Trophoblast cell (in vitro differentiated cells and primary cell): Measurements from ENCODE around the gene WIF1.

Experiments used
- DNase-seq, 2 donors: peaks; one replicate each; pipeline ENCODE4 v3.0.0-alpha.2; 2016
- H2AFZ ChIP-seq: 2 replicates; pipeline ENCODE4 v1.6.1; 2013; ENCODE audit warnings: low read length, moderate library complexity, mild to moderate bottlenecking; ENCODE audit not compliant: insufficient read depth, poor library complexity
- H2AK5ac ChIP-seq: 2 replicates; pipeline ENCODE4 v1.6.1; 2013; ENCODE audit warnings: mild to moderate bottlenecking, low read length
- H2BK120ac ChIP-seq: 2 replicates; pipeline ENCODE4 v1.6.1; 2013; ENCODE audit warnings: low read length, mild to moderate bottlenecking, moderate library complexity; ENCODE audit not compliant: insufficient read depth, poor library complexity
- H2BK12ac ChIP-seq: 2 replicates; pipeline ENCODE4 v1.6.1; 2013; ENCODE audit warnings: mild to moderate bottlenecking, low read length, moderate library complexity
- H2BK5ac ChIP-seq: 2 replicates; pipeline ENCODE4 v1.6.1; 2013; ENCODE audit warnings: low read length, low read depth, moderate library complexity, mild to moderate bottlenecking; ENCODE audit not compliant: poor library complexity
- H3K14ac ChIP-seq: 2 replicates; pipeline ENCODE4 v1.6.1; 2013; ENCODE audit warnings: mild to moderate bottlenecking, low read length
- H3K18ac ChIP-seq: 2 replicates; pipeline ENCODE4 v1.6.1; 2013; ENCODE audit warnings: mild to moderate bottlenecking, low read length
- H3K23ac ChIP-seq: 2 replicates; pipeline ENCODE4 v1.6.1; 2013; ENCODE audit warnings: low read length
- H3K27ac ChIP-seq: 2 replicates; pipeline ENCODE4 v1.5.1; 2013; ENCODE audit warnings: low read depth, mild to moderate bottlenecking, inconsistent platforms, low read length, moderate library complexity
- H3K27me3 ChIP-seq: 2 replicates; pipeline ENCODE4 v1.6.1; 2013; ENCODE audit warnings: inconsistent platforms, mild to moderate bottlenecking, low read length, moderate library complexity; ENCODE audit not compliant: insufficient read depth
- H3K36me3 ChIP-seq, 2 experiments: 1 replicate in 1 of 2; 2 replicates in 1 of 2; pipeline ENCODE4 v1.6.1; 2013; ENCODE audit warnings: low read length in 2 of 2, mild to moderate bottlenecking in 2 of 2, moderate library complexity in 1 of 2; ENCODE audit not compliant: insufficient read depth in 2 of 2, control insufficient read depth in 1 of 2
- H3K4ac ChIP-seq: 2 replicates; pipeline ENCODE4 v1.6.1; 2013; ENCODE audit warnings: low read depth, mild to moderate bottlenecking, low read length, moderate library complexity
- H3K4me1 ChIP-seq, 2 experiments: 1 replicate in 1 of 2; 2 replicates in 1 of 2; pipeline ENCODE4 v1.6.1; 2013; ENCODE audit warnings: low read length in 2 of 2, mild to moderate bottlenecking in 2 of 2, moderate library complexity in 1 of 2; ENCODE audit not compliant: insufficient read depth in 2 of 2, control insufficient read depth in 1 of 2
- H3K4me2 ChIP-seq: 2 replicates; pipeline ENCODE4 v1.6.1; 2013; ENCODE audit warnings: inconsistent platforms, mild to moderate bottlenecking, low read length, moderate library complexity
- H3K4me3 ChIP-seq: 2 replicates; pipeline ENCODE4 v1.5.1; 2013; ENCODE audit warnings: mild to moderate bottlenecking, low read depth, low read length, inconsistent platforms
- H3K79me1 ChIP-seq: one replicate; pipeline ENCODE4 v1.6.1; 2013; ENCODE audit warnings: low read length
- H3K79me2 ChIP-seq: 2 replicates; pipeline ENCODE4 v1.6.1; 2013; ENCODE audit warnings: low read length, mild to moderate bottlenecking; ENCODE audit not compliant: control insufficient read depth, insufficient read depth, poor library complexity
- H3K9ac ChIP-seq: 2 replicates; pipeline ENCODE4 v1.6.1; 2013; ENCODE audit warnings: mild to moderate bottlenecking, low read length
- H3K9me3 ChIP-seq: 2 replicates; pipeline ENCODE4 v1.6.1; 2013; ENCODE audit warnings: low read depth, mild to moderate bottlenecking, control low read depth, inconsistent platforms, low read length; ENCODE audit not compliant: insufficient read depth
- H4K12ac ChIP-seq: 2 replicates; pipeline ENCODE4 v1.6.1; 2013; ENCODE audit warnings: low read depth, mild to moderate bottlenecking, low read length, moderate library complexity
- H4K8ac ChIP-seq: 2 replicates; pipeline ENCODE4 v1.6.1; 2013; ENCODE audit warnings: low read depth, mild to moderate bottlenecking, low read length, moderate library complexity
- H4K91ac ChIP-seq: one replicate; pipeline ENCODE4 v1.6.1; 2013; ENCODE audit warnings: low read depth, mild to moderate bottlenecking, low read length, moderate library complexity
- WGBS: extraction: QIAGEN DNeasy Blood & Tissue Kit; methylation state at CpG from one replicate; pipeline ENCODE4 v1.1.7; 2013; ENCODE audit warnings: missing lambda C conversion rate; ENCODE audit not compliant: insufficient read length, insufficient coverage; ENCODE audit errors: extremely low coverage; 5-methylcytosine and 5-hydroxymethylcytosine counted together

WIF1 gene

DNA sequence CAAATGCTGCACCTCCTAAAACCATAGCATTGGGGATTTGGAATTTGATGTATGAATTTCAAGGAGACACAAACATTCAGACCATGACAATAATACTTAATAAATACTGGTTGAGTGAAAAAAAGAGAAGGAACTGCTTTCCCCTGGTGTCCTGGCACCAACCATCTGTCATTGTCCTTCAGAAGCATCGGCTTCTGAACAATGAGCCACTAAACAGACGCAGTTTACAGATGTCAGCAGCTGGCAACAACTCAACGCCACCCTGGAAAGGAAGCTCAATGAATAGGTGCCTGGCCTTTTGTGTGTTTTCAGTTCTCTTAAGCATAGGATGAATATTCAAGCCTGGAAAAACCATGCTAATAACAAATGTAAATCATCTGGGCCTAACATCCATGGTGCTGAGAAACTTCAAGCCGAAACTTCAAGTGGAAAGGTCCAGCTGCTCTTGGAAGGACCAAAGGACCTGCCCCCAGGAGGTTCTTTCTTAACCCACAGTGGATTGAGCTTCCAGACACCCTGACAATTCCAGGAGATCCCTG, 101.3 kb downstream of the WIF1 start:
- Histone ChIP-seq H2BK5ac (no peak overlapping the region), H3K4ac (no peak overlapping the region), H3K27ac (no peak overlapping the region), H3K14ac (no peak overlapping the region), H3K4me2 (no peak overlapping the region), H3K36me3 (no peaks in the 10 kb centered on the region), H4K91ac (no peak overlapping the region), H2AK5ac (no peak overlapping the region), H3K79me1 (no peaks in the 10 kb centered on the region), H3K23ac (no peak overlapping the region), H3K9me3 (peaks cover 3% of the 10 kb centered on the region), H2BK120ac (no peak overlapping the region), H3K4me3 (no peak overlapping the region), H2BK12ac (no peak overlapping the region), H4K12ac (no peak overlapping the region), H3K4me1 (no peaks in the 10 kb centered on the region), H3K9ac (no peak overlapping the region), H3K79me2 (no peaks in the 10 kb centered on the region), H4K8ac (no peak overlapping the region), H3K27me3 (no peaks in the 10 kb centered on the region), H2AFZ (no peak overlapping the region), H3K18ac (no peak overlapping the region)
- DNase-seq: no peak
- WGBS: no CpG with 5 or more reads among the region's 4 CpGs

- Histone ChIP-seq H3K79me1 (no peaks in the 10 kb centered on the region), H4K8ac (no peak overlapping the region)
Measured at GRCh38 chr12:65016881-65017650, 104.0 kb downstream of the WIF1 start.

DNA sequence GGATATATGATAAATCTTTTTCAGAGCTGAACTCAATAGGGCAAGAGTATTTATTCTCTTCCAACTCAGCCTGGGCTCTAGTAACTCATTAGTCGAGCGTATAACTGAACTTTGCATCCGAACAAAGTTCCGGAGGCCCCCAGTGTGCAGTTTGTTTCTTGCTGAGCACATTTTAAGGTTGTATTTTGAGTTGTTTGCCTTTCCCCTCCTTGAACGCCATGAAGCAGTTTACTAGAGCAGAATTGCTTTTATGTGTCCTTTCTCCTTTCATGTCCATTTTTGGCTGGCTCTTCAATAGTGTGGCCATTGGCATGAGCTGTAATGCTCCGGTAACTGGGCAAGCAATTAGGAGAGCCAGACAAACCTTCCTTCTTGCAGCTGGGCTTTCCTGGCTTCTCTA, 105.3 kb downstream of the WIF1 start:
- Histone ChIP-seq H3K79me1 (no peaks in the 10 kb centered on the region), H3K23ac (no peak overlapping the region), H4K12ac (no peak overlapping the region), H4K8ac (no peak overlapping the region), H2AFZ (no peak overlapping the region), H2BK12ac (no peak overlapping the region), H3K14ac (no peak overlapping the region), H2BK5ac (no peak overlapping the region), H2AK5ac (no peak overlapping the region), H3K4me1 (no peaks in the 10 kb centered on the region), H4K91ac (no peak overlapping the region), H3K4ac (no peak overlapping the region), H3K4me2 (no peak overlapping the region), H3K27ac (no peak overlapping the region), H3K27me3 (no peaks in the 10 kb centered on the region), H3K18ac (no peak overlapping the region), H3K36me3 (no peaks in the 10 kb centered on the region), H3K79me2 (no peaks in the 10 kb centered on the region), H3K9ac (no peak overlapping the region), H3K9me3 (no peaks in the 10 kb centered on the region), H2BK120ac (no peak overlapping the region), H3K4me3 (no peak overlapping the region)
- no CpG with 5 or more reads among the region's 6 CpGs for WGBS
- no peak for DNase-seq

More at GRCh38 chr12:65016881-65017650, 104.0 kb downstream of the WIF1 start:
- no peaks in the 10 kb centered on the region for H3K27me3 ChIP-seq
- H3K79me2 ChIP-seq: no peaks in the 10 kb centered on the region
- no peak overlapping the region for H2BK12ac ChIP-seq
- H4K12ac ChIP-seq: no peak overlapping the region
- H3K14ac ChIP-seq: no peak overlapping the region
- H3K4me2 ChIP-seq: no peak overlapping the region
- H3K9ac ChIP-seq: no peak overlapping the region
- H3K9me3 ChIP-seq: peaks cover 3% of the 10 kb centered on the region
- H2AK5ac ChIP-seq: no peak overlapping the region
- no peaks in the 10 kb centered on the region for H3K4me1 ChIP-seq
- H3K36me3 ChIP-seq: no peaks in the 10 kb centered on the region
- no peak overlapping the region for H3K27ac ChIP-seq
- H2BK120ac ChIP-seq: no peak overlapping the region
- no peak overlapping the region for H3K4ac ChIP-seq
- no peak for DNase-seq
- no peak overlapping the region for H2AFZ ChIP-seq
- no peak overlapping the region for H4K91ac ChIP-seq
- H3K4me3 ChIP-seq: no peak overlapping the region
- no peak overlapping the region for H3K18ac ChIP-seq
- H2BK5ac ChIP-seq: no peak overlapping the region
- peak overlapping the region; percentile 91 for H3K23ac ChIP-seq

DNA sequence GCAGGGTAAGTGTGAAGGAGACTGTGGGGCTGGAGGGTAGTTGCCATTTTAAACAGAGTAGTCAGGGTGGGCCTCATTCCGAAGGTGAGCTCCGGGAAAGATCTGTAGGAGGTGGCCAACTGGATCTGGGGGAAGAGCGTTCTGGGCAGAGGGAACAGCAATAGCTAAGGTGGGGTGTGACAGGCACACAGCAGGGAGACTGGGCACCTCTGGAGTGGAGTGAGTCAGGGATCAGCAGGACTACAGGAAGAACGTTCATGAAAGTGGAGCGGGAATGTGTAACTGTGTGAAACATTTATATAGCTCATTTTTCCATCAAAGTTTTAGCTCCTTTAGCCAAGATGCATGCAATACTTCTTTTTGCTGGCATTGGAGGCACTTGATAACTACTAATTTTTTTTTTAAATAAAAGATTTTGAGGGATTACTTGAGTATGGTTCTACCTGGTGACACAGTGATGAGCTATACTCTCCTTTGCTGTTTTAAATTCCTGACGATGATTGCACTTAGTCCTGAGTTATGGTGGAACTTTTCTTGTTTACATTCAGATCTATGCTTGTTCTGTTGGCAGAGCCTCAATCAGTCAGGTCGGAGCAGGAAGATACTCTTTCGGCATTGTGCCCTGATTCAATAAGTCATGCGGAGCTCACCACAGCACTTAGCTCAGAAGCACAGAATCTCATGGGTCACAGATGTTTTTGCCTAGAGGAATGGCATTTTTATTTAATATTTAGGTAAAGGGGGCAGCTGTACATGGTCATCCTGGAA, 106.4 kb downstream of the WIF1 start:
- no peak overlapping the region for H2BK120ac ChIP-seq
- H3K79me1 ChIP-seq: no peaks in the 10 kb centered on the region
- no peak overlapping the region for H3K4me2 ChIP-seq
- no peak overlapping the region for H3K23ac ChIP-seq
- no peak overlapping the region for H3K4me3 ChIP-seq
- no peaks in the 10 kb centered on the region for H3K27me3 ChIP-seq
- H4K8ac ChIP-seq: no peak overlapping the region
- no peak overlapping the region for H2BK12ac ChIP-seq
- no CpG with 5 or more reads among the region's 9 CpGs for WGBS
- H3K36me3 ChIP-seq: no peaks in the 10 kb centered on the region
- H3K9ac ChIP-seq: no peak overlapping the region
- H4K91ac ChIP-seq: no peak overlapping the region
- no peak overlapping the region for H3K27ac ChIP-seq
- no peak for DNase-seq
- H3K18ac ChIP-seq: no peak overlapping the region
- no peak overlapping the region for H2AK5ac ChIP-seq
- no peak overlapping the region for H4K12ac ChIP-seq
- no peaks in the 10 kb centered on the region for H3K4me1 ChIP-seq
- H2BK5ac ChIP-seq: no peak overlapping the region
- H3K4ac ChIP-seq: no peak overlapping the region
- no peaks in the 10 kb centered on the region for H3K9me3 ChIP-seq
- no peak overlapping the region for H3K14ac ChIP-seq
- no peak overlapping the region for H2AFZ ChIP-seq
- no peaks in the 10 kb centered on the region for H3K79me2 ChIP-seq
